IPS-NIHi7 (cell line): ENCODE data around the gene TMCC1.

Experiments used
- DNase-seq: peaks from one replicate; pipeline ENCODE4 v3.0.0; 2012; ENCODE audit warnings: mixed read lengths; ENCODE audit errors: extremely low spot score

The TMCC1 gene

GRCh38 chr3:129598484-129598883 lies 295.0 kb downstream of the TMCC1 start:
- DNase-seq: no peak

- DNase-seq: no peak
Observed at GRCh38 chr3:129598000-129598381, 295.5 kb downstream of the TMCC1 start.
